DND-41 (cell line): Measurements from ENCODE around the gene SIRT3.

Experiments
- CTCF ChIP-seq: IDR thresholded peaks from 2 replicates; pipeline ENCODE4 v1.5.1; 2012; ENCODE audit warnings: borderline replicate concordance, low read length, moderate library complexity, mild to moderate bottlenecking; ENCODE audit not compliant: poor library complexity, severe bottlenecking; ENCODE audit errors: extremely low read depth
- EZH2 ChIP-seq: IDR thresholded peaks from 3 replicates; pipeline ENCODE4 v1.6.1; 2012; ENCODE audit warnings: borderline replicate concordance, low read depth, mild to moderate bottlenecking, moderate library complexity, low read length, inconsistent platforms; ENCODE audit not compliant: severe bottlenecking

- no peak for TF ChIP-seq CTCF
- no peak for TF ChIP-seq EZH2
Measured at GRCh38 chr11:271319-271715, 35.2 kb upstream of the SIRT3 start.
